GM10266 (cell line): ENCODE data around the gene NXPE3.

Experiments used
- DNase-seq: peaks from one replicate; pipeline ENCODE4 v3.0.0; 2012; ENCODE audit errors: extremely low spot score
- TF ChIP-seq, protein P1 (sequence below): IDR thresholded peaks from 2 replicates; pipeline ENCODE4 v1.5.1; 2012; ENCODE audit warnings: mild to moderate bottlenecking, low read depth; ENCODE audit not compliant: control insufficient read depth, insufficient read depth; ENCODE audit errors: missing control alignments

Gene NXPE3

DNA sequence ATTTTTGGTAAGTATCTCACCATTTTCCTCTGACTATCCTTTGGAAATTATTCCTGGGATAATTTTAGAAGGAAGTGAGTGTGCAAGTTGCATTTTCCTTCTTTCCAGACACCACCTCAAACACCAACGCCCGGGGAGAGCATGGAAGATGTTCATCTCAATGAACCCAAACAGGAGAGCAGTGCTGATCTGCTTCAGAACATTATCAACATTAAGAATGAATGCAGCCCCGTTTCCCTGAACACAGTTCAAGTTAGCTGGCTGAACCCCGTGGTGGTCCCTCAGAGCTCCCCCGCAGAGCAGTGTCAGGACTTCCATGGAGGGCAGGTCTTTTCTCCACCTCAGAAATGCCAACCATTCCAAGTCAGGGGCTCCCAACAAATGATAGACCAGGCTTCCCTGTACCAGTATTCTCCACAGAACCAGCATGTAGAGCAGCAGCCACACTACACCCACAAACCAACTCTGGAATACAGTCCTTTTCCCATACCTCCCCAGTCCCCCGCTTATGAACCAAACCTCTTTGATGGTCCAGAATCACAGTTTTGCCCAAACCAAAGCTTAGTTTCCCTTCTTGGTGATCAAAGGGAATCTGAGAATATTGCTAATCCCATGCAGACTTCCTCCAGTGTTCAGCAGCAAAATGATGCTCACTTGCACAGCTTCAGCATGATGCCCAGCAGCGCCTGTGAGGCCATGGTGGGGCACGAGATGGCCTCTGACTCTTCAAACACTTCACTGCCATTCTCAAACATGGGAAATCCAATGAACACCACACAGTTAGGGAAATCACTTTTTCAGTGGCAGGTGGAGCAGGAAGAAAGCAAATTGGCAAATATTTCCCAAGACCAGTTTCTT lies 74.2 kb downstream of the NXPE3 start:
- TF ChIP-seq, protein P1, sequence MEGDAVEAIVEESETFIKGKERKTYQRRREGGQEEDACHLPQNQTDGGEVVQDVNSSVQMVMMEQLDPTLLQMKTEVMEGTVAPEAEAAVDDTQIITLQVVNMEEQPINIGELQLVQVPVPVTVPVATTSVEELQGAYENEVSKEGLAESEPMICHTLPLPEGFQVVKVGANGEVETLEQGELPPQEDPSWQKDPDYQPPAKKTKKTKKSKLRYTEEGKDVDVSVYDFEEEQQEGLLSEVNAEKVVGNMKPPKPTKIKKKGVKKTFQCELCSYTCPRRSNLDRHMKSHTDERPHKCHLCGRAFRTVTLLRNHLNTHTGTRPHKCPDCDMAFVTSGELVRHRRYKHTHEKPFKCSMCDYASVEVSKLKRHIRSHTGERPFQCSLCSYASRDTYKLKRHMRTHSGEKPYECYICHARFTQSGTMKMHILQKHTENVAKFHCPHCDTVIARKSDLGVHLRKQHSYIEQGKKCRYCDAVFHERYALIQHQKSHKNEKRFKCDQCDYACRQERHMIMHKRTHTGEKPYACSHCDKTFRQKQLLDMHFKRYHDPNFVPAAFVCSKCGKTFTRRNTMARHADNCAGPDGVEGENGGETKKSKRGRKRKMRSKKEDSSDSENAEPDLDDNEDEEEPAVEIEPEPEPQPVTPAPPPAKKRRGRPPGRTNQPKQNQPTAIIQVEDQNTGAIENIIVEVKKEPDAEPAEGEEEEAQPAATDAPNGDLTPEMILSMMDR = no peak

DNA sequence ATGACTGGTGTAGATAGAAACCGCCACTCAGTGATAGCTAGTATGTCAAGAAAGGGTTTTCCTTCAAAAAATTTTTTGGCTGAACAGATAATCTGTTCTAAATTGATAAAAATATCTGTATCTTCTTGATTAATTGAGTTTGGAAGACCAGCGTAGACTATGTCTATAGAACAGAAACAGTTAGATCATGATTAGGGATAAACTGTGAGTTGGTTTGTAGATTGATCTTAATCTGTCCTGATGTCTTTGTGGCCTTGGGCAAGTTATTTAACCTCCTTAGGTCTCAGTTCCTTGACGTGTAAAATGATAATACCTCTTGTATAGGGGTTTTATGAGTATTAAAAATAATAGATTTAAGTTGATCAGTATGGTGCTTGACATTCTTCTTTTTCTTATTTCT lies 75.0 kb downstream of the NXPE3 start:
- TF ChIP-seq, protein P1 = no peak
- no peak for DNase-seq

More for the DNA sequence above, 74.2 kb downstream of the NXPE3 start:
- DNase-seq = no peak

DNA sequence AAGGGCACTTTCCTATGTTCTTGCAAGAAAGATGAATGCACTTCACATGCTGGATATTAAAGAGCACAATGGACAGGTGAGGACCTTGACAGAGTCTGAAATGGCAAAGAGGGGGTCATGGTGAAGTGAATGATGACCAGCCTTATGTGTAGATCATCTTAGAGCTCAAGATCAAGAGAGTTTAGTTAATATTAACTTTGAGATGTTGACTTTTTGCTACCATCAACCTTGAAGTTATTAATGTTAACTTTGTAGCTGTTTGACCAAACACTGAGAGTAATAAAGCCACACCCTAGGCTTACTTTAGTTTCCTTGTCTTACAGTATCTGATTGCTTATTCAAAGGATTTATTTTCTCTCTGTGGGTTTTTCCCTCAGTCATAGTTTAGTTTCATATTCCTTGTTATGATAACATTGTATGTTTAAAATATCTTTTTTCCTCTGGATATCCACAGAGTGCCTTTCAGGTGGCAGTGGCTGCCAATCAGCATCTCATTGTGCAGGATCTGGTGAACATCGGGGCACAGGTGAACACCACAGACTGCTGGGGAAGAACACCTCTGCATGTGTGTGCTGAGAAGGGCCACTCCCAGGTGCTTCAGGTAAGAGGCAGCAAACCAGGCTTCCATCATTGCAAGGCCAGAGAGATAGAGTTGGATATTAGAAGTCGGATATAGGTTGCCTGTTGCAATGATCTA lies 75.7 kb downstream of the NXPE3 start:
- DNase-seq = no peak

DNA sequence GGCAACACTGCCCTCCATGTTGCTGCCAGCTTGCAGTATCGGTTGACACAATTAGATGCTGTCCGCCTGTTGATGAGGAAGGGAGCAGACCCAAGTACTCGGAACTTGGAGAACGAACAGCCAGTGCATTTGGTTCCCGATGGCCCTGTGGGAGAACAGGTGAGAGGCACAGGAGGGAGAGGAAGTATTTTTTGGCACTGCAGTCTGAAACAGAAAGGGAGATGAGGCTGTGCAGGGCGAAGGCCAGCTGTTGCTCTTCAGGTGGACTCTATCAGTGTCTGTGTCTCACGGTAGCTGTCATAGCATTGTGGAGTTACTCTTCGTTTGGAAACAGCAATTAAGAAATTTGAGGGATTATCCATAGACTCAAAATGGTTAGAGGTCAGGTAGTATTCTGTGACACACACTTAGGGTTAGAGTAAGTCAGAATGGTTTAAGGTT lies 78.3 kb downstream of the NXPE3 start:
- no peak for DNase-seq
- TF ChIP-seq, protein P1 = no peak

More for the DNA sequence above, 75.7 kb downstream of the NXPE3 start:
- TF ChIP-seq, protein P1 = no peak

DNA sequence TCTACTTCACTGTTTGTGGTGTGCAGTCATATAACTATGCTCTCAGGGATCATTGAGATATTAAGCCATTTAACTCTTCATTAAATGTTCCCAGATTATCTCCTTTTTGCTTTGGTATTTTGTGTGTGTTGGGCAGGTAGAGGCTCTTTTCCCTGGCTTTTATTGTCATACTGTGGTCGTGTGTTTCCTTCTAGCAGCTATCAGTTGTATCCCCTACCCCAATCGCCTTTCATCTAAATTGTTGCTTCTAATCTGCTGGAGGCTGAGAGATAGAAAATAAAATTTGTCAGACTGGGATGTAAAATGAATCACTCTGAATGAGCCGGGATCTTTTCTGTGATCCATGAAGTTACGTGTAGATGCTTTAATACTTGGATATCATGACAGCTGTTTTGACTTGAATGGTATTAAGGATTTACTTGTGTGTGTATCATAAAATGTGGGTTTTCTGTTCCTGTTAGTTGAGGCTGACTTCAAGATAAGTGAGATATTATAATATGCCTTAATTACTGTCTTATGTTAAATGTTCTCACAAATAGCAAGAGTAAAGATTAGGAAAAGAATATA lies 79.5 kb downstream of the NXPE3 start:
- TF ChIP-seq, protein P1 = no peak
- DNase-seq = no peak

DNA sequence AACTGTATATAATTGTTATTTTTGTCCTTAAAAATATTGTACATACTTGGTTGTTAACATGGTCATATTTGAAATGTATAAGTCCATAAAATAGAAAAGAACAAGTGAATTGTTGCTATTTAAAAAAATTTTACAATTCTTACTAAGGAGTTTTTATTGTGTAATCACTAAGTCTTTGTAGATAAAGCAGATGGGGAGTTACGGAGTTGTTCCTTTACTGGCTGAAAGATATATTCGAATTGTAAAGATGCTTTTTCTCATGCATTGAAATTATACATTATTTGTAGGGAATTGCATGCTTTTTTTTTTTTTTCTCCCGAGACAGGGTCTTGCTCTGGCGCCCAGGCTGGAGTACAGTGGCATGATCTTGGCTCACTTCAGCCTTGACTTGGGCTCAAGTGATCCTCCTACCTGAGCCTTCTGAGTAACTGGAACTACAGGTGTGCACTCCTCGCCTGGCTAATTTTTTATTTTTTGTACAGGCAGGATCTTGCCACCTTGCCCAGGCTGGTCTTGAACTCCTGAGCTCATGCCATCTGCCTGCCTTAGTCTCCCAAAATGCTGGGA lies 81.0 kb downstream of the NXPE3 start:
- DNase-seq = no peak
- TF ChIP-seq, protein P1 = no peak
